ENCODE data around the gene FUZ.
A peak's percentile ranks its signal among the peaks of the same experiment; 100 is the strongest.

The FUZ gene

DNA sequence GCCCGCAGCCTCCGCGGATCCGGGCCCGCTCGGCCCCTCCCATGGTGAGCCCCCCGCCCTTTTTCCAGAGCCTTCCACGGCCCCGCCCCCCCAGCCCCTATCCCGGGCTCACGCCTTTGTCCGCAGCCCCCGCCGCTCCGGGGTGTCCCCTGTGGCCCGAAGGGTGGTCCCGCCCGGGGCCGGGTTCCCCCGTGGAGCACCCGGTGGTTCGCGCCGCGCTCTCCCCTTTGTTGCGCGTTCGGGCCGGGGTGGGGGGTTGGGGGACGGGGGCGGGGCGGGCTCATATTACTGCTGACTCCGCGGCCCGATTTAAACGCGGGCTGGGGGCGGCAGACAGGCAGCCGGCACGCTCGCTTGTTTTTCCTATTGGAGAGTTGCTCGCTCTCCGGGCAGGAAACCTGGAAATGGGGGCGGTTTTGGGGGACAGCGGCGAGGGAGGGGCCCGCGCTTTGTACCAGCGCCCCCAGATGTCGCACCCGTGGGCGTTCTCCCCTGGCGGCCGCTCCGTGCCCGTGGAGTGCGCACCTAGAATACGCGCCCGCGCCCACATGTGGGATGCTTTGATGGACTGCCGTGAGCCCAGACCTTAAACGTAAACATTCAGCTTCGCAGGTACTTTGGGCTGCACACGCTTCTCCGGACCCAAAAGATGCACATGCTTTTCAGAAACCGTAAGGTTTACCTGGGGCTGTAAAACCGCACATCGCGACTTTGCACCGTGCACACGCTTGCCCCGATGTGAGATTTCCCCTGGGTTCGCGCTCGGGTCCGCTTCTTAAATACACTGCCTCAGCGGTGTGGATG, 38.6 kb upstream of the FUZ start:
- no peak for DNase-seq (ENCODE audit: low read depth, low spot score)

DNA sequence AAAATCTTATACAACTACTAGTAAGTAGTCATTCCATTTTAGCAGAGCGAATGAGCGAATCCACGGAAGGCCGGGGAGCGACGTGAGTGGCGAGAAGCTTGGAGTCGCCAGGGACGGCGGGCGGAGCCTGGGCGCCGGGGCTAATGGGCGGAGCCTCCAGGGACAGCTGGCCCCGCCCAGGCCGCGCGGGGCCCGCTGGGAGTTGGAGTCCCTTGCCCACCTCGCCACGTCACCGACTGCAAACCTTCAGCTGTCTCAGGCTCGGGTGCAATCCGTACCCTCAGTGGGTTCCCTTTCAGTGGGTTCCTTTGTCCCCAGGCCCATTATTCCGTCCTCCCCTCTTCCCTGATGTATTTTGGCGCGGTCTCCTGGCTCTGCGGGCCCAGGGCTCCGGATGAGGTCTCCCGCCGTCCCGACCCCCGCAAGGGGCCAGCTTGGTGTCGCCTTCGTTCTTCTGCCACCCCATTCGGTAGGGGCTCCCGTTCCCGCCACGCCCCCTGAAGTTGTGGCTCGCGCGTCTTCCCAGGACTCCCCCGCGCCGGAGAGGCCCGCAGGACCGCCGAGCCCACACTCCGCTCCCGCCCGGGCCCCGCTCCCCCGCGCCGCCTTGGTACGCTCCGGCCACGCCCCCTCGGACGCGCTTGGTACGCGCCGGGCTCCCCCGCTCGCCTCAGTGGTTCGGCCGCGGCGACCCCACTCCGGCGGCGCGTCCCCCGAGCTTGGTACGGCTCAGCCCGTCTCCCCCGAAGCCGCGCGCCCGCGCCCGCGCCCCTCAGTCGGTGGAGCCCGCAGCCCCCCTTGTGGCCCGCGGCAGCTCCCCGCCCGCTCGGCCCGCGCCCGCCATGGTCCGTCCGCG, 37.6 kb upstream of the FUZ start, which contains the start of gene PTOV1:
Gene PTOV1 (plus strand): TSS at position 673 of the 856 bp plus-strand sequence.
- DNase-seq (ENCODE audit: low read depth, low spot score) = peak; percentile 78

DNA sequence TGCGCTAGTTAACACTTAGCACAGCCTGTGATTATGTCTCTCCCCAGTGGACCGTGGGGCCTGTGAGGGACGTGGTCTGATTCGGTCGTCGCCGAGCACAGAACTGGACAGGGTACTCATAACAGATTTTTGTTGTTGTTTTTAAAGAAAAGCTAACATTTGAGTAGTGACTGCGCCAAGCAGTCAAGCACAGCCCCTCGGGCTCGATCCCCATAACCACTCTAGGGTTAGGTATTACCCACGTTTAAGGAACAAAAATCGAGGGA, 37.1 kb upstream of the FUZ start:
- no peak for DNase-seq (ENCODE audit: low read depth, low spot score)

DNA sequence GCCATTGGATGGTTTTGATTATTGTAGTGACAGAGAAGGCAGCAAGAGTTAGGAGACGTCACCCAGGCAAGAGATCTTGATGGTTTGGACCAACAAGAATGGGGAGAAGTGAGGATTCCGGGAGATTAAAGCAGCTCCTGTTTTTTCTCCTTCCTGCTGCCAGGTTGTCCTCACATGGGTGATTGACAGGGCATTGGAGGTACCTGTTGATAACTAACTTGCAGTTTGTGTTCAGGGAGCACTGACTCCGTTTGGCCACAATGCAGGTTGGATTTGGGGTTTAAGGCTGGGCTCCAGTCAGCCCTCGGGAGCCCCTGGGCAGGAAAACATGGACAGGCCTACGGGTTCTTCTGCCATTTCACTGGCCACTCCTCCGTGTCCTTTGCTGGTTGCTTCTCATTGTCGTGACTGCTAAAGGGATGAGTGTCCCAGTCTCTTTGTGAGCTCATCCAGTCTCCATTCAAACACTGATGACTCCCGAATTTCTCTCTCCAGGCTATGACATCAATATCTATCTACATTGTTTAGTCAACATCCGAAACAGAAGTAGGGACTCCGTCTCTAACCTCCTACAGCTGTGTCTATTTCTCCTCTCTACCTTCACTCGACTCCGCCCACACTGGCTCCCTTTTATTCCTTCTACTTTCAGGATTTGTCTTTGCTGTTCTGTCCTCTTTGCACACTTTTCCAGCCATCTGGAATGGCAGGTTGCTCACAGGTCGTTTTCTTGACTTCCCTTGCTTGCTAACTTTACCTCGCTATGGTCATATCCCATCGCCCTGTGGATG, 36.5 kb upstream of the FUZ start:
- DNase-seq (ENCODE audit: low read depth, low spot score) = no peak

DNA sequence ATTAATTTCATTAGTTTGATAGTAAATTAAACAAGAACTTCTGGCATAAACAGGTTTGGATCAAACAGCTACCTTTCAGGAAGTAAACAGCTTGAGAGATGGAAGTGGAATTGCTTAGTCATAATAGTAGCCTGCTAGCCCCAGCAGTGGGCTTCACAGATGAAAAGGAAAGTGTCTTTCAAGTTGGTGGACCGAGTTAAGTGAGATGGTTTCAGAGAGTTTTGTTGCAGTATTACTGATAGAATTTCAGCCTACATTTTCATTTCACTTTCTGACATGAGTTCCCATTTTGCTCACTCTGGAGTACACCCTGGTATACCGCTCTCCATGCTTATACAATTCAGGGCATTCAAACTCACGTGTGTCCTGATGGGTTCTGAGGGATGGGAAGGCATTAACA, 35.8 kb upstream of the FUZ start:
- DNase-seq (ENCODE audit: low read depth, low spot score) = no peak

DNA sequence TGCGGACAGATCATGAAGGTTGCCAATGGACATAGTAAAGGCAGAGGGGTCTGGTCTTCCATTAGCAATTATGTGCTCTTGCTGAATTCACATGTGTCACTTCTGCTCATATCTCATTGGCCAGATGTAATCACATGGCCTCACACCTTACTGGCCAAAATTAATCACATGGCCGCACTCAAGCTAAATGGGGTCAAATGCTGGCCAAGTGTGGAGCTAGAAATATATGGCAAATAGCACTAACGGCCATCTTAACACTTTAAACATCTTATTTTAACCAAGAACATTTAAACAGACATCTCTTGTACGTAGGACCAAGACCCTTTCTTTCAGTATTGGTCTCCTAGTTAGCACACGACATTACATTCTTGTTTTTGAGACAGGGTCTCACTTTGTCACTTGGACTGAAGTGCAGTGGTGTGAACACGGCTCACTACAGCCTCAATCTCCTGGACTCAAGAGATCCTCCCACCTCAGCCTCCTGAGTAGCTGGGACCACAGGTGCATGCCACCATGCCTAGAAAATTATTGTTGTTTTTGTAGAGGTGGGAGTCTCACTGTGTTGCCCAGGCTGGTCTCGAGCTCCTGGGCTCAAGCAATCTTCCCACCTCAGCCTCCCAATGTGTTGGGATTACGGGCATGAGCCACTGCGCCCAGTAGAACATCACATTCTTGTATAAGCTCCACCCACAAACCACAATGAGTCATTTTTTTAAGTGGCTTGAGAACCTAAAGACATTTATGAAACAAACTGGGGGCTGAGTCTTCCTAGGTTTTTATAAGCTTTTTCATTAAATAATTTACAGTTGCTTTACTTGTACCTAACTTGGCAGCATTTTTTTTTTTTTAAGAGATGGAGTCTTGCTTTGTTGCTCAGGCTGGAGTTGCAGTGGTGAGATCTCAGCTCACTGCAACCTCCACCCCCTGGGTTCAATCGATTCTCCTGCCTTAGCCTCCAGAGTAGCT, 34.9 kb upstream of the FUZ start:
- no peak for DNase-seq (ENCODE audit: low read depth, low spot score)

DNA sequence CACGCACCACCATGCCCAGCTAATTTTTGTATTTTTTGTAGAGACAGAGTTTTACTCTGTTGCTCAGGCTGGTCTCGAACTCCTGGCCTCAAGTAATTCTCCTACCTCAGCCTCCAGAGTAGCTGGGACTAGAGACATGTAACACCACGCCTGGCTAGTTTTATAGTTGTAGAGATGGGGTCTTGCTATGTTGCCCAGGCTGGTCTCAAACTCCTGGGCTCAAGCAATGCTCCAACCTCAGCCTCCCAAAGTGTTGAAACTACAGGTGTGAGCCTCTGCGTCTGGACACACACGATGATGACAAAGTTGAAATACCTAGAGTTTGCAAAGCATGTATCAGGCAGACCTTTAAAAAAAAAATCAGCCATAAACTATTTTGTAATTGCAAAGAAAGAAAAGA, 33.3 kb upstream of the FUZ start:
- no peak for DNase-seq (ENCODE audit: low read depth, low spot score)

DNA sequence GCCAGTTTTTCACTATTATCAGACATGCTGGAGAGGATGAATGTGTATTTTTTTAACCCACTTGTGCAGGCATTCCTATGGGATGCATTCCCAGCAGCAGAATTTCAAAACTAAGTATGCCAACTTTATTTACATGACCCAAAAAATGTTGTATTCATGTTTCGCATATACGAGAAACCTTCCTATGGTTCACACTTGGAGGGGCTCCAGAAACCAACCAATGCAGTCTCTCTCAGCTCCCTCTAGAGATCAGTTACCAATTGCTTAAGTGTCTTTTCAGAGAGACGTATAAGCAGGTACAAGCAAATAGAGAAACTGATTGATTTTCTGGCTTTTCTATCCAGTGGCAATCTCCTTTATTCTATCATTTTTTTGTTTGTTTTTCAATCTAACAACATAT, 32.3 kb upstream of the FUZ start:
- no peak for DNase-seq (ENCODE audit: low read depth, low spot score)

DNA sequence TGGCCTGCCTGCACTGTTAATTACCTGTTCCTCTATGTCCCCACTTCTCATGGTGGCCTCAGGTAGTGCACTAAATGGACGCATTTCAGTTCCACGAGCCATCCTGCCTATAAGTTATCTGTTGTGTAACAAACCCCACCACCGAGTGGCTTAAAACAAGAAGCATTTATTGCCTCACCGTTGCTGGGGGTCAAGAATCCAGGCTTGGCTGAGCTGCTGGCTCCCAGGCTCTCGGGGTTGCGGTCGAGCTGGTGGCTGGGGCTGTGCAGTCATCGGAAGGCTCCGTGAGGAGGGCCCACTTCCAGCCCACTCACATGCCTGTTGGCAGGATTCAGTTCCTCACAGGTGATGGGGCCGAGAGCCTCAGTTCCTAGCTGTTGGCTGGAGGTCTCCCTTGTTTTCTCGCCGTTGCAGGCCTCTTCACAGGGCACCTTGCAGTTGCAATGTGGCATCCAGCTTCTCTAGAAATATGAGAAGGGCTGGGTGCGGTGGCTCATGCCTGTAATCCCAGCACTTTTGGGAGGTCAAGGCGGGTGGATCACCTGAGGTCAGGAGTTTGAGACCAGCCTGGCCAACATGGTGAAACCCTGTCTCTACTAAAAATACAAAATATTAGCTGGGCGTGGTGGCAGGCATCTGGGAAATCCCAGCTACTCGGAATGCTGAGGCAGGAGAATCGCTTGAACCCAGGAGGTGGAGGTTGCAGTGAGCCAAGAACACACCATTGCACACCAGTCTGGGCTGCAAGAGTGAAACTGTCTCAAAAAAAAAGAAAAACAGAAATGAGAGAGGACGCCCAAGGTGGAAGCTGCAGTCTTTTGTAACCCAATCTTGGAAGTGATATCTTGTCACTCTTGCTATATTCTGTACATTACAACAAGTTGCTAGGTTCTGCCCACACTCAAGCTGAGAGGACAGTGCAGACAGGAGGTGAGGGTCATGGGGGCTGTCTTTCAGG, 31.3 kb upstream of the FUZ start:
- no peak for DNase-seq (ENCODE audit: low read depth, low spot score)

DNA sequence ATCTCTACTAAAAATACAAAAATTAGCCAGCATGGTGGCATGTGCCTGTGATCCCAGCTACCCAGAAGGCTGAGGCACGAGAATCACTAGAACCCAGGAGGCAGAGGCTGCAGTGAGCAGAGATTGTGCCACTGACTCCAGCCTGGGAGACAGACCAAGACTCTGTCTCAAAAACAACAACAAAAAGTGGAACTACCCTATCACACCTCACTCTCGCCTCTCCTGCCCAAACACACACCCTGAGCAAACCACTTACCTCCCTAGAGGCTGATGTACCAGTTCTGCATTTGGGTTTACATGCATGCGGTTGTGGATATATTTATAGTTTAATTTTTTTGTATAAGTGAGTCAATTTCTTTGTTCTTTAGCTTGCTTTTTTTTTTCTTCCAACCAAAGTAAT, 30.2 kb upstream of the FUZ start:
- DNase-seq (ENCODE audit: low read depth, low spot score) = no peak

DNA sequence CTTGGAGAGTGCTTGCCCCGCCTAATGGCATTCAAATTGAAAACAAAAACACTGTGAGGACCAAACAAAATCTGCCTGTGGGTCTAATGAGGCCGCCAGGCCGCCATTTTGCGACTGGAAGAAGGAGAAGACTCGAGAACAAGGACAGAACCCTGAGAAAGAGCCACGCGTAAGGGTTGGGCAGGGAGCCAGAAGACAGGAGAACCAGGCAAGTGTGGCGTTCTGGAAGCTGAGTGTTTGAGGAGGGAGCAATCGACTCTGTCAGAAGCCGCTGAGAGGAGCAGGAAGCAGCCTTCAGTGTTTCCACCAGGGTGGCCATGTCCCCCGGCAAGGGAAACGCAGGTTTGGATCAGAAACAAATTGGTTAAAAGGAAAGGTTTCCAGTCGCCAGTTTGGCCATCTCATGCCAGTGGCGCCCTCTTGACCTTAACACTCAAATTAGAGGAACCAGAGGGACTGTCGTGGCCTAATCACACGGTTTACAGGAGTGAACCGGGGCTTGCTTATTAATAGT, 27.7 kb upstream of the FUZ start:
- DNase-seq (ENCODE audit: low read depth, low spot score) = no peak

DNA sequence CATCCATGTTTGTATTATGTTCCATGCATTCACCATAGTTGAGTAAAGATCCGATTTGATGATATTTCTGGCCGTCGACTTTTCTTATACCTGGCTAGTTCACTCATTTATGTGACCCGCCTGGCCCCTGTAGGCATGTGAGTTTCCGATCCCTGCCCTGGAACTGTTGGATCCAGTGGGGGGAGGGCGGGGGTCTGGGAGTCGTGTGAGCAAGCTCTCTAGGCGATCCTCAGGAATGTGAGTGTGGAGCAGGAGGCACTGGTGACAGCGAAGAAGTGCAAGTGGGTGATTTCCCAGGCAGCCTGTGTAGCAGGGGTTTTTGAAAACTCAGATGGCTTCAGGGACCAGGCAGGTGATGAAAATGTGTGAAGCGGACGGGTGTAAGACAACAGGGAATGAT, 27.2 kb upstream of the FUZ start:
- DNase-seq (ENCODE audit: low read depth, low spot score) = no peak

DNA sequence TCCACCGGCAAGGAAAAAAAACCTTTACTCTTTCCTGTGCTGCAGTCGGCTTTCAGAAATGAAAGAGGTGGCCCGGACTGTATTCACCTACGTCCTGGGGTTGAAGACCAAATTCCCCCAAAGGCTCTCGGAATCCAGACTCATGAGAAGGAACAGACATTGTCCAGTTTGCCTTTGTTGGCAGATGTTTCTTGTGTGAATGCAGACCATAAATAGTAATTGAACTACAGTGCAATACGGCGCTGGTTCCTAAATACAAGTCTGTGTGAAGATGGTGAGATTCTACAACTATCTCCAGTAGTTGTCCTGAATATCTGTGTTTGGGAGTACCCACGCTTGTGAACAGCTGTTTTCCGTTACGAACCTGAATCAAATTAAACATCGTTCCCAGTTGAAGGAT, 26.6 kb upstream of the FUZ start:
- no peak for DNase-seq (ENCODE audit: low read depth, low spot score)

DNA sequence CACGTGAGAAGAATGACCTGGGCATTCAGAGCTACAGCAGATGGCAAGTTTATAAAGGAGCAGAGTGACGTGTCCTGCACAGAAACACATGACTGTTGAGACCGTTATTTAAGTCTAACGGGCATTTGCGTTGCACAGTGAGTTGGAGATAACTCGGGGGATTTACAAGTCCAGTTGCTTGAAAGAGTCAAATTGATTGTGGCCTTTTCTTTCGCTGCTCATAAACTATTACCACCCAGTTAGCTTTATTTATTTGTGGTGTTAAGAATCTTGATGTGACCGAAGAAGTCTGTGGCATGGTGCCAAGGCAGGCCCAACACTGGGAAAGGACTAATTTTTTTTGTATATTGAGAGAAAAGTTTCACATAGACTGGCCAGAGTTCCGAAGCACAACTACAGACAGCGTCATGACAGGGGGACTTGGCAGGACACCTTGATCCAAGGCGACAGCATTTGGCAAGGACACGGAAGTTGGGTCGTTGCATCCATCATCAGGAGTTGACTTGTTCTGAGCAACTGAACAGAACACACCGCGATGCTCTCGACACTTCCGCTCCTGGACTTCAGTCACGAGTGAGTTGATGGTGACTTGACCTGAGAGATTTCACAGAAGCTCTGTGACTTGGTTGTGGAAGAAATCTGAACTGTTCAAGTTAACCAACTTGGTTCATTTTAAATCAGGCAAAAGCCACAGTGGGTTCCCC, 25.9 kb upstream of the FUZ start:
- DNase-seq (ENCODE audit: low read depth, low spot score) = no peak

DNA sequence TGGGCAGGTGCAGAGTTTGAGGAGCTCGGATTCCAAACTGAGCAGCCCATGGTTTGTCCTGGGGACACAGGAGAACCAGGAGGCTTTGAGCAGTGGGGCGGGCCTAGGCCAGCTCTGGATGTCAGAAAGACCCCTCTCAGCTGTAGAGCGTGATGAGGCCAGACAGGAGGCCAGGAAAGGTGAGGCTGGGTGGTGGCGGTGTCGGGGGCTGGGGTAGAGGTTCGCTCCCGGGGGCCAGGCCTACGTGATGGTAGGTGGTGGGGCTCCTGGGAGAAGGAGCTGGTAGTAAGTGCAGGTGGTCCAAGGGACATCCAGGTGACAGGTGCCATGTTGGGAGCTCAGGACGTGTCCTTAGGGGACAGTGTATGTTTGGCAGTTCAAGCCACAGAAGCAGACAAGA, 24.3 kb upstream of the FUZ start:
- no peak for DNase-seq (ENCODE audit: low read depth, low spot score)

DNA sequence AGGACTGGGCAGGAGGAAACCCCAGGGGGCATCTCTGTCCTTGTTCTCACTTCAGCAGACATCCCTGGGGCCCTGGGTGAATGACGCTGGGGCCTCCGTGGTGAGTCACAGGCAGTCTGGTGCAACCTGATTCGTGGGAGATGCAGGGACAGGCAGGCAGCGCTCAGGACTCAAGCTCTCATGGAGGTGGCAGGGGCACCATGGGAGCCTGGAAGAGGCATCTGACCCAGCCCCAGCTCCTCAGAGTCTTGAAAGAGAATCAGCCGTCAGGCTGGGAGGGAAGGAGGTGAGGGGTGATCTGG, 23.9 kb upstream of the FUZ start:
- DNase-seq (ENCODE audit: low read depth, low spot score) = no peak

DNA sequence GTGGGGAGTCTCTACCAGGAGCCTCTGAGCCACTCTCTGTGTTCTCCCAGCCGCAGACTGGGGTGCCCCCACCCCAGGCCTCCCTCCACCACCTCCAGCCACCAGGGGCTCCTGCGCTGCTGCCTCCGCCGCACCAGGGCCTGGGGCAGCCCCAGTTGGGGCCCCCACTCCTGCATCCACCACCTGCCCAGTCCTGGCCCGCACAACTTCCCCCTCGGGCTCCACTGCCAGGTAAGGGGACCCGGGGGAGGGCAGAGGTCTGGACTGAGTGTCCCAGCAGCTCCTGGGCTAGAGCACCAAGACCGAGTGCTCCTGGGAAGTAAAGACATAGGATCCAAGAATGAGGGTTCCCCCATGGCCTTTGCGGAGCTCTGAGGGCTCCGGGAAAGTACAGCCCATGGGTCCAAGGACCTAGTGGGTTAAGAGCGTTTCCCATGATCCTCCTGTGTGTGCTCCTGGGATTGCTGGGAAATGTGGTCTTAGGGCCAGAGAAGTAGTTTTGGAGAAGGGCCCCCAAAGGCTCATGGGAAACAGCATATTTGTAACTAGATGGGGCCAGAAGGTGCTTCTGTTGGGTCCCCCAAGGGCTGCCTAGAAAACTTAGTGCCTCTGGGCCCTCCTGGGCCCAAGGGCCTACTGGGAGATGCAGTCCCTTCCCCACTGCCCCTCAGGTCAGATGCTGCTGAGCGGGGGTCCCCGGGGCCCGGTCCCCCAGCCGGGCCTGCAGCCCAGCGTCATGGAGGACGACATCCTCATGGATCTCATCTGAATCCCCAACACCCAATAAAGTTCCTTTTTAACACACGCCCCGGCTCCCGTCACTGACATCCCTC, 23.3 kb upstream of the FUZ start:
- no peak for DNase-seq (ENCODE audit: low read depth, low spot score)

DNA sequence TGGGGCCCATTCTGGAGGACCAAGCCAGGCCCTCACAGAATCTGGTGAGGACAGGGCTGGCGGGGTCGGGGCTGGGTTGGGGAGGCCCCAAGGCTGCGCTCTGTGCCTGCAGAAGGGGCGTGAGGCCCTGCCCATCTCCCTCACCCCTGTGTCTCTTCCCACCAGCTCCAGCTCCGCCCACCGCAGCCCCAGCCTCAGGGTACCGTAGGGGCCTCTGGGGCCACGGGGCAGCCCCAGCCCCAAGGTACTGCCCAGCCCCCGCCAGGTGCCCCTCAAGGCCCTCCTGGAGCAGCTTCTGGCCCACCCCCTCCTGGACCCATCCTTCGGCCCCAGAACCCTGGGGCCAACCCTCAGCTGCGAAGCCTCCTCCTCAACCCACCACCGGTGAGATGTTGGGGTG, 22.5 kb upstream of the FUZ start:
- no peak for DNase-seq (ENCODE audit: low read depth, low spot score)

DNA sequence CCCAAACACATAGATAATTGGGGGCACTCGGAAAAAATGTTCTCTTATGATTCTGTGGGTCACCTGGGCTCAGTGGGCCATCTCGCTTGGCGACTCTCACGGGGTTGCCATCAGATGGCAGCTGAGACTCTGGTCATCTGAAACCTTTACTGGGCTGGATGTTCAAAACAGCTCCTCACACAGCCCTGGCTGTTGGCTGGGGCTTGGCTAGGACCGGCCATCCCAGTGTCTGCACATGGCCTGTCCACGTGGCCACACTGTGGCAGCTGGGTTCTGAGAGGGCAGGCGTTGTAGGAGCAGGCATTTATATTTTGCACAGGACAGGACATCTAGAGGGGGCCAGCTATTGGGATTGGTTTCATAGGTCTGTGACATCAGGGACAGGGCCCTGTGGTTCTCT, 20.5 kb upstream of the FUZ start:
- DNase-seq (ENCODE audit: low read depth, low spot score) = no peak
